Mucosa of rectum (tissue), 2 donors: ENCODE measurements around the gene GPRIN1.

Experiments used
- H3K27ac ChIP-seq, 2 donors: one replicate each; pipeline ENCODE4 v1.7.0; 2013; ENCODE audit warnings: inconsistent platforms in 2 of 2, low read depth in 2 of 2, low read length in 2 of 2
- H3K27me3 ChIP-seq, 2 donors: one replicate each; pipeline ENCODE4 v1.7.0; 2013; ENCODE audit warnings: low read length in 2 of 2; ENCODE audit not compliant: control insufficient read depth in 2 of 2, insufficient read depth in 2 of 2
- H3K36me3 ChIP-seq, 2 donors: one replicate each; pipeline ENCODE4 v1.7.0; 2013; ENCODE audit warnings: low read length in 2 of 2; ENCODE audit not compliant: control insufficient read depth in 2 of 2, insufficient read depth in 2 of 2
- H3K4me1 ChIP-seq, 2 donors: one replicate each; pipeline ENCODE4 v1.7.0; 2013; ENCODE audit warnings: low read length in 2 of 2, mild to moderate bottlenecking in 1 of 2; ENCODE audit not compliant: control insufficient read depth in 2 of 2, insufficient read depth in 2 of 2
- H3K4me3 ChIP-seq, 2 donors: one replicate each; pipeline ENCODE4 v1.7.0; 2013; ENCODE audit warnings: low read length in 2 of 2
- H3K9ac ChIP-seq, 2 donors: one replicate each; pipeline ENCODE4 v1.7.0; 2013; ENCODE audit warnings: low read length in 2 of 2, low read depth in 1 of 2, mild to moderate bottlenecking in 1 of 2
- H3K9me3 ChIP-seq, 2 donors: one replicate each; pipeline ENCODE4 v1.7.0; 2013; ENCODE audit warnings: low read length in 2 of 2; ENCODE audit not compliant: control insufficient read depth in 2 of 2
- donor health status: healthy.
- donor health status: Normal muscosa, but diverticular disease.

GPRIN1 gene

DNA sequence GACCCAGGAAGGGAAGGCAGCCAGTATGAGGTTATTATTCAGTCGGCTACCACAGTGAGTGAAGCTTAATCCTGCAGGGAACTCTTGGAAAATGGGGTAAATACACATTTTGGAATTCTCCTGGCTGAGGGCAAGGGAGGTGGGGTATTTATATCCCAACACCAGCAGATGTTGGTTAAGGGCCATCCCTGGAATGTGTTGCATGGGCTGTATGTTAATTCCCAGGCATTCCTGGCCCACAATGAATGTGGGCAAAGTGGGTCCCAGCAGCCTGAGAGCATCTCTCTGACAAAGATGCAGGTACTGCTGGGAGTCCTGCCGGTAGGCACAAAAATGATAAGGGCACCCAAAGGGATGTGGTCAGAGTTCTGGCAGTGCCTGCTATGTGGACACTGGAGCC is 2.9 kb upstream of the GPRIN1 start:
- H3K27ac ChIP-seq: no peak overlapping the region
- H3K9ac ChIP-seq: no peak overlapping the region
- peaks cover 0 to 5% of the 10 kb centered on the region in 2 donors for H3K4me1 ChIP-seq
- H3K36me3 ChIP-seq: no peaks in the 10 kb centered on the region
- H3K4me3 ChIP-seq: no peak overlapping the region
- peaks cover 11 to 19% of the 10 kb centered on the region in 2 donors for H3K27me3 ChIP-seq
- H3K9me3 ChIP-seq: no peaks in the 10 kb centered on the region

DNA sequence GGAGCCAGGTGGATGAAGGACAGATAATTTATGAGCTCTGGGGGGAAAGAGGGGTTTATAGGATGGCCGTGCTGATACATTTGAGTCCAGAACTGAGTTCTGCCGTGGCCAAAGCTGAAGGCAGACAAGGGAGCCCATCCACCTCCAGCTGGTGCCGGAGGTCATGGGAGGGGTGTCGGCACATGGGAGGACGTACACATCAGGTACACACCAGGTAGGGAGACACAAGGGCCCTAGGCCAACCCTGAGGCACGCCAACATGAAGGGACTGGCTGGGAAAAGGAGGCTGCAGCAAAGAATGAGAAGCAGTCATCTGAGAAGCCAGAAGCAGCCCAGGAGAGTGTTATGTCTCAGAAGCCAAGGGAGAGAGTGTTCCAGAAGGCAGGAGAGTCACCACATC is 2.1 kb upstream of the GPRIN1 start:
- Histone ChIP-seq H3K9me3 (no peaks in the 10 kb centered on the region), H3K27ac (no peak overlapping the region), H3K4me1 (peaks cover 0 to 5% of the 10 kb centered on the region in 2 donors)

DNA sequence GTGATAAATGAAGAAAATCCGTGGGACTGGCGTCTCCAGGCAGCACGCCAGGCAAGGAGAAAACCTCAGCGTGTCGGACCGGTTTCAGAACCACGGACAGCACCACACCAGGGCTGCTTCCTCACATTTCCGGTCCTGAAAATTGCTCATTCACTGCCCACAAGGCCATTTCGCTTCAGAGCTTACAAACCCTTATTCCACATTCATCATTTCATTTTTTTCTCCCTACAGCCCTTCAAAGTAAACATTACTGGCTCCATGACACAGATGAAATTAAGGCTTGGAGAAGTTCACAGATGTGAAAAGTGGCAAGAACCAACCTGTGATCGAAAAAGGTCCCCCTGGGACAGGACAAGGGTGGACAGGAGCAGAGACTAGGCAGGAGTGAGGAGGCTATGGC is 1.5 kb upstream of the GPRIN1 start:
- Histone ChIP-seq H3K27ac (no peak overlapping the region), H3K4me1 (peaks cover 0 to 5% of the 10 kb centered on the region in 2 donors), H3K36me3 (no peaks in the 10 kb centered on the region), H3K9me3 (no peaks in the 10 kb centered on the region), H3K4me3 (no peak overlapping the region), H3K27me3 (peaks cover 4 to 14% of the 10 kb centered on the region in 2 donors), H3K9ac (no peak overlapping the region)

More for the DNA sequence above, 2.1 kb upstream of the GPRIN1 start:
- Histone ChIP-seq H3K27me3 (peaks cover 8 to 17% of the 10 kb centered on the region in 2 donors), H3K9ac (no peak overlapping the region), H3K4me3 (no peak overlapping the region), H3K36me3 (no peaks in the 10 kb centered on the region)

DNA sequence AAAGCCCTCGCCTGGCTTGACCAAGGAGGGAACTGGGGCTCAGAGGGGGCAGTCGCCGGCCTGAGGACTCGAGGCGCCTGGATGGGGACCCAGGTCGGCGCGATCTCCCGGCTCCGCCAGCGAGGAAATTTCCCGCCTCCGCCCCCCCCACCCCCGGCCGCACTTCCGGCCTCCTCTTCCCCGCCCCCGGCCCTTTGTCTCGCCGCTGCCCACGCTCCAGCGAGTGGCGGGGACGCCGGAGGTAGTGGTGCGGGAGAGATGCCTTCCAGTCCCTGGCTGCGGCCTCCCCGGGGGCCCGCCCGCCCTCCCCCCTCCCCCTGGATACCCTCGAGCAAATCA is 448 bp upstream of the GPRIN1 start:
- H3K27me3 ChIP-seq: peaks cover 4 to 14% of the 10 kb centered on the region in 2 donors
- peak overlapping the region; percentile 61 to 62 for H3K4me3 ChIP-seq
- no peaks in the 10 kb centered on the region for H3K36me3 ChIP-seq
- no peaks in the 10 kb centered on the region for H3K9me3 ChIP-seq
- H3K9ac ChIP-seq: peak overlapping the region in 1 of 2 donors; percentile 32
- peaks cover 0 to 5% of the 10 kb centered on the region in 2 donors for H3K4me1 ChIP-seq
- no peak overlapping the region for H3K27ac ChIP-seq

DNA sequence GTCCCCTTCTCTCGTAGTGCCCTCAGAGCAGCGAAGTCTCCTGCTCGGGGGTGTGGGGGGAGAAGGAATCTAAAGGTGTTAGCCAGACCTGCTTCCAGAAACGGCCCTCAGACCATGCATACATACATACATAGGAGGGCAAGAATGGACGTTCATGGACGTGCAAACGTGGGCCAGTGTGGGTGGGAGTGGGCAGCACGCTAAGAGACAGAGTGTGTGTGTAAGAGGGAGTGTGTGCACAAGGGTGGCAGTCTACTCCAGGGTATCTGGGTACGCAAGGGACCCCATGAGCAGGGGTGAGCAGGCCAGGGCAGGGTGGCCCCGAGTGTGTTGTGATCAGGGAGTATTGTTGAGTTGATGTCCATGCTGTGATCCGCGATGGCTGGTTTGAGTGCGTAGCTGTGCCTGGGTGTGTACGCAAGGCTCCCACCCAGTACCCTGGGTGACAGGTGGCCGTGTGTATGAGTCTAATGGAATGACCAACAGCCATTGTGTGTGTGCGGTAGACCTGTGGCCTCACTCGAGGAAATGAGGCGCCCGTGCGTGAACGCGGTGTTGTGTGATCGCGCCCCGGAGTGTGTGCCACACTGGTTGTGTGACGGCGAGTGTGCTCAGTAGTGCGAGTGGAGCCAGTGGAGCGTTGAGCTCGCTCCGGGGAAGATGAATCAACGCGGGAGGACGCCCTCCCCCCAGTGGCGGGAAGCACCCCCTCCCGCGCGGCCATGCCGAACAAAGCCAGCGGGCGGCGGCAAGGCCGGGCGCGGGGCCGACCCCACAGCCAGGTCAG is 826 bp downstream of the GPRIN1 start:
- H3K27me3 ChIP-seq: peaks cover 4 to 10% of the 10 kb centered on the region in 2 donors
- no peak overlapping the region for H3K27ac ChIP-seq
- H3K4me3 ChIP-seq: no peak overlapping the region
- no peak overlapping the region for H3K9ac ChIP-seq
- H3K36me3 ChIP-seq: no peaks in the 10 kb centered on the region
- peaks cover 0 to 5% of the 10 kb centered on the region in 2 donors for H3K4me1 ChIP-seq
- H3K9me3 ChIP-seq: no peaks in the 10 kb centered on the region

DNA sequence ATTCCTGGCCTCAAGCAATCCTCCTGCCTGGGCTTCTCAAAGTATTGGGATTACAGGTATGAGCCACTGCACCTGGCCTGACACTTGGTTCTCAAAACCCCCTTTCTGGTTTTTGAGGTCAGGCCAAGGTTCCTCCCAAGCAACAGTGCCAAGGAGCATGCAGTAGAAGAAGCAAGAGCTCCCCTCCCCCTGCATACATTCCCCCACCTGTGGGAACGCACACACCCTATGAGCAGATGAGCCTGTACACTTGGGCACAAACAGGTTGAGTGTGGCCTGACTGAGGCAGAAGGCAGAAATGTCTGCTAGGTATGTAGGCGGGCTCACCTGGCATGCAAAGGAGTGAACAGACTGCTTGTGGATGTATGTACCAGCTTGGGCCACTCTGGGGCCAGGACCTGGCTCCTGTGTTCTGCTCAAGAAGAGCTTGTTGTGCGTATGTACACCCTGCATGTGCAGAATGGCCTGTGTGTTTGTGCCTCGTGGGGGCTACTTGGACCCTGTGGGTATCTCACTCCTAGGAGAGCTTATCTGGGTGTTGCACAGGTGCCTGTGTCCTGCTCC is 1.7 kb downstream of the GPRIN1 start:
- peaks cover 0 to 5% of the 10 kb centered on the region in 2 donors for H3K4me1 ChIP-seq
- no peak overlapping the region for H3K27ac ChIP-seq
- H3K27me3 ChIP-seq: peaks cover 4 to 10% of the 10 kb centered on the region in 2 donors
- H3K9me3 ChIP-seq: no peaks in the 10 kb centered on the region
- no peaks in the 10 kb centered on the region for H3K36me3 ChIP-seq
- no peak overlapping the region for H3K9ac ChIP-seq
- no peak overlapping the region for H3K4me3 ChIP-seq

DNA sequence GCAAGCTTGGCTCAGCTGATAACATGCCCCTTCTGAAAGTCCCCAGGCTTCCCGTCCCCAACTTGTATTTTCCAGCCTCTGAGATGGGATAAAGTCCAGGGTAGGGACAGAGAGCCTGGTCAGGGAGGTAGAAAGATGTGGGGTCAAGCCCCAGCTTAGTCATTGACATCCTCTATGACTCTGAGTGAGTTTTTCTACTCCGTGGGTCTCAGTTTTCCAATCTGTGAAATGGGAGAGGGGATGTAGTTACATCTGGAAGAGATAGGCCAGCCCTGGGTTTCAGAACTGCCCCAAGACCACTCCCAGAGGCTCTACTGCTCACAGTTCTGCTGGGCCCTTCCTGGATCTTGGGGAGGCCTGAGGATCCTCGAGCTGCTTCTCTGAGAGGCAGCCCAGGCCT is 3.1 kb downstream of the GPRIN1 start:
- no peak overlapping the region for H3K9ac ChIP-seq
- peaks cover 4 to 6% of the 10 kb centered on the region in 2 donors for H3K27me3 ChIP-seq
- H3K27ac ChIP-seq: no peak overlapping the region
- H3K36me3 ChIP-seq: no peaks in the 10 kb centered on the region
- H3K4me3 ChIP-seq: no peak overlapping the region
- no peaks in the 10 kb centered on the region for H3K9me3 ChIP-seq
- H3K4me1 ChIP-seq: peaks cover 0 to 5% of the 10 kb centered on the region in 2 donors

DNA sequence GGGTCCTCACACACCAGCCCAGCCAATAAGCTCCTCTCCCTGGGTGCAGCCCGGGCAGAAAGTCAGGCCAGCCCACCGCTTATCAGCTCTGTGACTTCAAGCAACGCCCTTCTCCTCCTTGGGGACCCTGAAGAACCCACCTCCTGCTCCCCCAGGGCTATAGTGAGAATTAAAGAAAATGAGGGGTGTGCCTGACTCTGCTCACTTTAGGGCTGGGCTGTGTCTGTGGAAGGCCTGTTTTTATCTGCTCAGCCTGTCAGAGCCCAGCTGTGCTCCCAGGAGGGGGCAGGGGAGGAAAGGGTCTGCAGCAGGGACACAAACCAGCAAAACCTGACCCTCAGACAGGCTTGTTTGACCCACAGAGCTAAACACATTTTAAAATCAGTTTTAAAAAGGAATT is 3.9 kb downstream of the GPRIN1 start:
- no peak overlapping the region for H3K9ac ChIP-seq
- no peaks in the 10 kb centered on the region for H3K36me3 ChIP-seq
- H3K9me3 ChIP-seq: no peaks in the 10 kb centered on the region
- no peak overlapping the region for H3K27ac ChIP-seq
- peaks cover 4 to 6% of the 10 kb centered on the region in 2 donors for H3K27me3 ChIP-seq
- peaks cover 0 to 5% of the 10 kb centered on the region in 2 donors for H3K4me1 ChIP-seq
- H3K4me3 ChIP-seq: no peak overlapping the region

DNA sequence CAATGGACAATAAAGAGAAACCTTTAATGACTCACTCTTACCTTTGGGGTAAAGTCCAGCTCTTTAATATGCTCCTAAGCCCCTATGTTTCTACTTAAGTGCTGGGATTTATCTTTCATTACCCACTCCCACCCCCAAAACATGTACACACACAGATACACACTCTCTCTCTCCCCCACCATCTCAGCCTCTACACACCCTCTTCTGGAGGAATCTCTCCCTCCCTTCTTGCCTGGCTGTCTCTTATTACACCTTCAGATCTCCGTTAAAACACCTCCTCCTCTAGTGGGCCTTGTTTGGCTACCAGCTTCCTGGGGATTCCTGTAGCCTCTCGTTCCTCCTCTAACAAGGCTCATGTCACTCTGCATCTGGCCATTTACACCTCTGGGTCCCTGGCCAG is 6.9 kb downstream of the GPRIN1 start:
- H3K4me1 ChIP-seq: no peaks in the 10 kb centered on the region
- H3K27me3 ChIP-seq: no peaks in the 10 kb centered on the region
- H3K9ac ChIP-seq: no peak overlapping the region

DNA sequence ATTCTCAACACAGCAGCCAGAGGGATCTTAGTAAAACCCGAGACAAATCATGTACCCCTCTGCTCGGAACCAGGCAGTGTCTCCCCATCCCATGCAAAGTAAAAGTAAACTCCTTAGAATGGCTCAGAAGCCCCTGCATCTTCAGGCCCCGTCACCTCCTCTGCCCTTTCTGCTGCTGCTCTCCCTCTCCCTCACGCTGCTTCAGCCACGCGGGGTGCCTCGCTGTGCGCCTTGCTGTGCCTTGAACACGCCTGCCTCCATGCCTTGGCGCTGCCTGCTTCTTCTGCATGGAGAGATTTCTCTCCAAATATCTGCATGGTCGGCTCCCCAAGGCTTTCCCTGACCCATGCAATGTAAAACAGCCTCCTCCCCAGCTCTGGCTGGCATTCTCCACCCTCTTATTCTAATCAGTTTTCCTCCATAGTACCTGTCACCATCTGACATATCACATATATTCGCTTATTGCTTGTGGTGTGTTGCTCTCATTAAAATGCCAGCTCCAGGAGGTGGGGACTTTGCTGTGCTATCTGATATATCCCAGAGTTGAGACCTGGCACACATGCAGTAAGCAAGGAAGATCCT is 8.0 kb downstream of the GPRIN1 start:
- Histone ChIP-seq H3K4me3 (no peak overlapping the region), H3K27me3 (no peaks in the 10 kb centered on the region), H3K9ac (no peak overlapping the region), H3K4me1 (peaks cover 0 to 3% of the 10 kb centered on the region in 2 donors), H3K9me3 (no peaks in the 10 kb centered on the region), H3K27ac (no peak overlapping the region), H3K36me3 (no peaks in the 10 kb centered on the region)

More for the DNA sequence above, 6.9 kb downstream of the GPRIN1 start:
- no peak overlapping the region for H3K4me3 ChIP-seq
- H3K36me3 ChIP-seq: no peaks in the 10 kb centered on the region
- no peak overlapping the region for H3K27ac ChIP-seq
- no peaks in the 10 kb centered on the region for H3K9me3 ChIP-seq
